ENCODE data around the gene ZNF438. TPM values are rescaled to one million over a fixed set of nuclear protein-coding genes. Genes with fewer than 3 reads are reported as not detected.

The ZNF438 gene
- total RNA-seq, 2 donors from 2014 or later: 2.6 to 3.0 TPM

GRCh38 chr10:31010062-31010461 is 21.6 kb downstream of the ZNF438 start:
- no peak overlapping the region for H3K4me3 ChIP-seq (ENCODE audit: low read length)
- no peaks in the 10 kb centered on the region for H3K36me3 ChIP-seq (ENCODE audit: control insufficient read depth, insufficient read depth, low read length)
- no peak overlapping the region for H3K9ac ChIP-seq (ENCODE audit: extremely low read depth, low read length, poor library complexity, severe bottlenecking)
- TF ChIP-seq CTCF (conservative IDR thresholded peaks at IDR 0.05): no peak
- Mint-ChIP-seq H3K27me3 (ENCODE audit: insufficient read depth) (no peaks in the 10 kb centered on the region), H3K9me3 (peaks cover 2% of the 10 kb centered on the region), H3K4me1 (peaks cover 11% of the 10 kb centered on the region), H3K36me3 (ENCODE audit: low read depth) (no peaks in the 10 kb centered on the region), H3K4me3 (no peak overlapping the region), H3K27ac (no peak overlapping the region)
- no peaks in the 10 kb centered on the region for H3K9me3 ChIP-seq (ENCODE audit: control insufficient read depth, low read length)
- peaks cover 10% of the 10 kb centered on the region for H3K4me1 ChIP-seq (ENCODE audit: control insufficient read depth, insufficient read depth, low read length)
- DNase-seq: no peak
- no peaks in the 10 kb centered on the region for H3K27me3 ChIP-seq (ENCODE audit: control insufficient read depth, insufficient read depth, low read length, poor library complexity, severe bottlenecking)
- 90 to 100% methylated on average over 1 to 2 of the region's 2 CpGs for WGBS, 2 experiments (ENCODE audit: insufficient coverage in 1 of 2, insufficient read length in 1 of 2)
- H3K27ac ChIP-seq (ENCODE audit: low read depth, low read length): no peak overlapping the region

GRCh38 chr10:31005895-31006294 is 25.8 kb downstream of the ZNF438 start:
- WGBS, 2 experiments (ENCODE audit: insufficient coverage in 1 of 2, insufficient read length in 1 of 2): 88% methylated on average over 1 of the region's 1 CpG; no CpG with 5 or more reads in 1 of the 2 experiments
- H3K36me3 Mint-ChIP-seq (ENCODE audit: low read depth): no peaks in the 10 kb centered on the region
- peaks cover 17% of the 10 kb centered on the region for H3K4me1 Mint-ChIP-seq
- no peak overlapping the region for H3K4me3 ChIP-seq (ENCODE audit: low read length)
- H3K27me3 Mint-ChIP-seq (ENCODE audit: insufficient read depth): no peaks in the 10 kb centered on the region
- H3K27me3 ChIP-seq (ENCODE audit: control insufficient read depth, insufficient read depth, low read length, poor library complexity, severe bottlenecking): no peaks in the 10 kb centered on the region
- no peak for TF ChIP-seq CTCF (conservative IDR thresholded peaks at IDR 0.05)
- H3K9me3 ChIP-seq (ENCODE audit: control insufficient read depth, low read length): no peaks in the 10 kb centered on the region
- H3K27ac Mint-ChIP-seq: no peak overlapping the region
- no peak overlapping the region for H3K27ac ChIP-seq (ENCODE audit: low read depth, low read length)
- DNase-seq: no peak
- no peaks in the 10 kb centered on the region for H3K9me3 Mint-ChIP-seq
- H3K36me3 ChIP-seq (ENCODE audit: control insufficient read depth, insufficient read depth, low read length): no peaks in the 10 kb centered on the region
- H3K4me1 ChIP-seq (ENCODE audit: control insufficient read depth, insufficient read depth, low read length): peaks cover 12% of the 10 kb centered on the region
- no peak overlapping the region for H3K4me3 Mint-ChIP-seq
- no peak overlapping the region for H3K9ac ChIP-seq (ENCODE audit: extremely low read depth, low read length, poor library complexity, severe bottlenecking)

- 83 to 100% methylated on average over 1 to 3 of the region's 3 CpGs for WGBS, 2 experiments (ENCODE audit: insufficient coverage in 1 of 2, insufficient read length in 1 of 2)
- Mint-ChIP-seq H3K27ac (no peak overlapping the region), H3K4me1 (peaks cover 24% of the 10 kb centered on the region), H3K27me3 (ENCODE audit: insufficient read depth) (no peaks in the 10 kb centered on the region), H3K4me3 (no peak overlapping the region), H3K36me3 (ENCODE audit: low read depth) (no peaks in the 10 kb centered on the region), H3K9me3 (no peaks in the 10 kb centered on the region)
- H3K9ac ChIP-seq (ENCODE audit: extremely low read depth, low read length, poor library complexity, severe bottlenecking): no peak overlapping the region
- no peak overlapping the region for H3K27ac ChIP-seq (ENCODE audit: low read depth, low read length)
- H3K36me3 ChIP-seq (ENCODE audit: control insufficient read depth, insufficient read depth, low read length): no peaks in the 10 kb centered on the region
- no peak overlapping the region for H3K4me3 ChIP-seq (ENCODE audit: low read length)
- no peaks in the 10 kb centered on the region for H3K9me3 ChIP-seq (ENCODE audit: control insufficient read depth, low read length)
- no peaks in the 10 kb centered on the region for H3K27me3 ChIP-seq (ENCODE audit: control insufficient read depth, insufficient read depth, low read length, poor library complexity, severe bottlenecking)
- DNase-seq: no peak
- TF ChIP-seq CTCF (conservative IDR thresholded peaks at IDR 0.05): no peak
- peaks cover 17% of the 10 kb centered on the region for H3K4me1 ChIP-seq (ENCODE audit: control insufficient read depth, insufficient read depth, low read length)
These were observed 27.0 kb downstream of the ZNF438 start for GRCh38 chr10:31004611-31005193.
